GM18907 (cell line): ENCODE data around the gene AUTS2.

Experiments used
- ATAC-seq: cut with Tn5 transposase; IDR thresholded peaks from one replicate; pipeline ENCODE4 v1.9.1; 2021; ENCODE audit warnings: mild to moderate bottlenecking, moderate library complexity; ENCODE audit not compliant: unreplicated experiment

AUTS2 gene

DNA sequence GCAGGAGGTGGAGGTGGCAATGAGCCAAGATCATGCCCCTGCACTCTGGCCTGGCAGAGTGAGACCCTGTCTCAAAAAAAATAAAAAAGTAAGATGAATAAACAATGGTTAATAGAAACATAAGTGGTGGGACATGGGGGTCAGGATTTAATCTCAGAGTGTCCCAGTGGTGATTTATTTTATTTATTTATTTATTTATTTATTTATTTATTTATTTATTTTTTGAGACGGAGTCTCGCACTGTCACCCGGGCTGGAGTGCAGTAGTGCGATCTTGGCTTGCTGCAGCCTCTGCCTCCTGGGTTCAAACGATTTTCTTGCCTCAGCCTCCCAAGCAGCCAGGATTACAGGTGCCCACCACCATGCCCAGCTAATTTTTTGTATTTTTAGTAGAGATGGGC, 1051.0 kb downstream of the AUTS2 start:
- no peak for ATAC-seq

DNA sequence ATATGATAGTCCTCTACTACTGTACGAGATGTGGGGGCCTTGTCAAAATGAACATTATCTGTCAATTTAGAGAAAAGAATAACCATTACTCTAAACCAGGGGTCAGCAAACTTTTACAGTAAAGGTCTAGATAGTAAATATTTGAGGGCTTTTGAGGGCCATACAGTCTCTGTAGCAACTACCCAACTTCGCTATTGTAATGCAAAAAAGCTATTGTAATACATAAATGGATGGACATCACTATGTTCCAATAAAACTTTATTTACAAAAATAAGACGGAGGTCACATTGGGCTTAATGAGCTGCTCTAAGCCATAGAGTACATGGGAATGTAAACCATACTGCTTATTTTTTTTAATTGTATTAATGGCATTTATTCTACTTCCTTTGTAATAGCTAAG, 1055.9 kb downstream of the AUTS2 start:
- ATAC-seq = no peak

GRCh38 chr7:70654979-70655378, 1056.7 kb downstream of the AUTS2 start:
- ATAC-seq = no peak

DNA sequence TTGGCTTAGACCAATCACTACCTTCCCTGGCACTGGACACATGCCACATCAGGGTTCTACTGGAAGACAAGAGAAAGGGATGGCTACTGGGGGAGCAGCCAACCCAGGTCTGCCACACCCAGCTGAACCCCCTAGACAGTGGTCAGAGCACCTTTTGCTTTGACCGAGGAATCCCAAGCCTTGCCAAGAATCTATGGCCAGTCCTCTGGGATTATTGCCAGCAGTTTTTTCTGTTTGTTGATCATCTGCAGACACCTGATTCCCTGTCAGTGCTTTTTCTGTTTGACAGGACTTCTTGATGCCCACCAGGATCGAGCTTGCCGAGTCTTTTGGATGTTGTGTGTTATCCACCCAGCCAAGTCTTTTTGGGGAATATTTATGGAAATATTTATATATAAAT, 1057.4 kb downstream of the AUTS2 start:
- no peak for ATAC-seq

DNA sequence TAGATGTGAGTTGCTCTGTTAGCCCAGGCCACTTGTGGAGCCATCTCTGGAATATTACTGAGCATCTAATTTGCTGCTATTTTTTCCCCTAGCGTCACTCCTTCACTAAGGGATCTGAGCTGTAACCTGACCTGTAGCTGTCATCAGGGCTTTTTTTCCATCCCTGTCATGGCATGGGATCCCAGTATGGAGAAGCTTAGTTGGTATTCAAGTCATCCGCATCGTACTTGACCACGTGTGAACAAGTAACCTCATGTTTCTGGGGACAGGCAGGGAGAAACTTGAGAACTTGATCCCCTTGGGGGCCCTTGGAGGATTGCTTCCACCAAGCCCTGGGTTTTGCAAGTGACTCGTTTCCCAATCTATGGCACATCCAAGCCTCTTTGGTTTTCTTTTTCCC, 1059.3 kb downstream of the AUTS2 start:
- no peak for ATAC-seq

DNA sequence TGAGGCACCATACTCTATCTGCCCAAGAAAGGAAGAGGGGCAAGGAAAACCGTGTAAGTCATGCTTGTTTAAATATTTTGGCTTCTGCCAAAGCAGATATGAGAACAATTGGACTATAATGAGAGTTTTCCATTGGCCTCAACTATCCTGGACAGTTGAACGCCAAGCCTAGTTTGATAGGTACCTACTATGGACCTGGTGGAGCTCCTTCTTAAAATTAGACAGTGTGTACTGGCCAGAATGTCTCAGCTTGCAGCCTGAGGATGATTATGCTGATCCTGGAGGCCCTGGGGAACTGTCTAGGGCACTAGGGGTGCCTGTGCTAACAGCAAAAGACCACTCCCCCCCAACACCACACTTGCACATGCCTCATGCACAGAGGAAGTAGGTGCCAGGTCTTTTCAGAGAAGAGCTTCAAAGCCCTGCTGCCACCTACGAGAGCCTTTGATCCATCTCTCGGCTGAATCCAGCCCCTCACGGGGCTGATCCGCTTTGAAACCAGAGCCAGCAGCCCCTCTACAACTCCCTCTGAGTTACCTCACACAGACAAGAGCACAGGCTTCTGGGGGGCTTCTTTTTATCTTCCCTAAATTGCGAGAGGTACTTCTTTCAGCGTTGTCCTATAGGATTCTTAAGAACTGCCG, 1059.8 kb downstream of the AUTS2 start:
- ATAC-seq = no peak

DNA sequence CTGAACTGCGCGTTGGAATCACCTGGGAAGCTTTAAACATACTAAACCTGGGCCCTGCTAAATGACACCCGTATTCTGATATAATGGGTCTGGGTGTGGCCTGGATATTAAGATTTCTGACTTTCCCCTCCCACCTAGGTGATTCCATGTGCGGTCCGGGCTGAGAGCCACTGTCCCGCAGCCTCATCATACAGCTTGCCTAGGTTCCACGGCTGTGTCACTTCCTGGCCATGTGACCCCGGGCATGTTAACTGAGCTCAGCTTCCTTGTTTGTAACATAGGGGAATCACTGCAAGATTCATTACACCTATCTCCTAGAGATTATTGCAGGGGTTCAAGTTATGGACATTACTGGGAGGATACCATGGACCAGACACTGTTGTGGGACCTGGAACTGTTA, 1061.0 kb downstream of the AUTS2 start:
- no peak for ATAC-seq

DNA sequence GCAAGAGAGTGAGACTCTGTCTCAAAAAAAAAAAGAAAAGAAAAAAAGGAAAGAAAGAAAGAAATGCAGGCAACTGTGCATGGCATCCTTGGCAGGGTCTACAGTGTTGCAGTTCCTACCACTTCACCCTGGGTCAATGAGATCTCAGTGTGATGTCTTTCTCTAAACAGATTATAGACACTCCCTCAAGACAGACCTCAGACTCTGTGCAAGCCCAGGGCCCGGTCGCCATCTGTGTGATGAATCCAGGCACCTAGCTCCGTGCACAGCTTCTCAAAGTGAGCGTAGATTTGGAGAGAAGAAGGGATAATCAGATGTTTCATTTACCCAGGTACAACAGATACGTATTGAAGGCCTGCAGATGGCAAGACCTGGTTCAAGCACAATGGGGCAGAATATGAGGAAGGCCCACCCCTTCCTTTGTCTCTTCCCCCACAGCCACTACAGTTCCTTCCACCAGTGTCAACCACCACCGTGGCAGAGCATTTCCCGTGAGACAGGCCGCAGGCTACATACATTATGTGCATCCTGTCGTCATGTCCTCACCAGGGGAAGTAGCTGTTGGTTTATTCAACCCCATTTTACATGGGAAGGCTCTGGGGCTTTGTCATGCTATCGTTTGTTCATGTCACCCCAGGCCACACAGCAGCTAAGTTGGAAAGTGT, 1062.0 kb downstream of the AUTS2 start:
- ATAC-seq = no peak

DNA sequence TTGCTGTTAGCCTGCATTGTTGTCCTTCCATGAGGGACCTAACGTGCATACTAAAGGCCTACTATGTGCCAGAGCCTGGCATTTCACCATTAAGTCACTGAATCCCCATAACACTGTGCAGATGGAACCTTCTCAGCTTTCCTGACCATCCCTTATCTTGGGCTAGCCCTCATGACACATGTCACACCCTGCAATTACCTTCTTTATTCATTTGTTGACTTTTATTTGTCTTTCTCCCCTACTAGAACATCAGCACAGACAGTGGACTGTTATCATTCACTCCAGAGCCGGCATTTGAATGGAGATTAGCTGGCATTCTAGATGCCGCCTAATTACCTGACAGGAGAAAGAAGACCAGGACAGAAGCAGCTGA, 1062.5 kb downstream of the AUTS2 start:
- ATAC-seq = no peak

- no peak for ATAC-seq
Observed at GRCh38 chr7:70663680-70664079, 1065.4 kb downstream of the AUTS2 start.

DNA sequence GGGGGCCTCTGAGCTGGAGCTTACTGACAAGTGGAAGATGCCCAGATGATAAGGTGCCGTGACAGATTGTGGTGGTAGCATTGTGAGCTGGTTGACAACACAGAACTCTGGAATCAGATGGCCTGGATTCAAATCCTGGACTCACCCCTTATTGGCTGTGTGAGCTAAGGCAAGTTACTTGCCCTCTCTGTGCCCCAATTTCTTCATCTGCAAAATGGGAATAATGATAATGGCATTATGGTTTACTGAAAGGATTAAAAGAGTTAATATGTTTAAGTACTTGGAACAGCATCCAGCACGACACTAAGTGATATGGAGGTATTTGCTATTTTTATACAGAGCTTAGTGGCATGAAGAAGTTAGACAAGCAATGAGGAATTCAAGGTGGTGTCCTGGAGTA, 1067.7 kb downstream of the AUTS2 start:
- ATAC-seq = no peak

DNA sequence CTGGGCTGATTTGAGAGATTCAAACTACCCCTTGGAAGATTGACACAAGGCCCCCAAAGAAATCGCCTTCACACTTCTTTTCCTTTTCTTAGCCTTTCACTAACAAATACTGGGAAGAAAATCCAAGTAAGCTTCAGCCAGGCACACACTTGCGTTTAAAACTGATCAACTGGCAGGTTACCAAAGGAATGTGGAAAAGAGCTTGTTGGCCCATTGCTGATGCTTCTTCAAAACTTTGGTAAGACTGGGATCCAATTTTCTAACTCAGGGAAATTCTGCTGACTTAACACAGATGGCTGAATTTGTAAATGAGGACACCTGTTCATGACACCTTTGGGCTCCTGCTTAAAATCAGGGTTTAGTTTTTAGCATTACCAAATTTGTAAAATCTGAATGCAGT, 1069.1 kb downstream of the AUTS2 start:
- no peak for ATAC-seq

DNA sequence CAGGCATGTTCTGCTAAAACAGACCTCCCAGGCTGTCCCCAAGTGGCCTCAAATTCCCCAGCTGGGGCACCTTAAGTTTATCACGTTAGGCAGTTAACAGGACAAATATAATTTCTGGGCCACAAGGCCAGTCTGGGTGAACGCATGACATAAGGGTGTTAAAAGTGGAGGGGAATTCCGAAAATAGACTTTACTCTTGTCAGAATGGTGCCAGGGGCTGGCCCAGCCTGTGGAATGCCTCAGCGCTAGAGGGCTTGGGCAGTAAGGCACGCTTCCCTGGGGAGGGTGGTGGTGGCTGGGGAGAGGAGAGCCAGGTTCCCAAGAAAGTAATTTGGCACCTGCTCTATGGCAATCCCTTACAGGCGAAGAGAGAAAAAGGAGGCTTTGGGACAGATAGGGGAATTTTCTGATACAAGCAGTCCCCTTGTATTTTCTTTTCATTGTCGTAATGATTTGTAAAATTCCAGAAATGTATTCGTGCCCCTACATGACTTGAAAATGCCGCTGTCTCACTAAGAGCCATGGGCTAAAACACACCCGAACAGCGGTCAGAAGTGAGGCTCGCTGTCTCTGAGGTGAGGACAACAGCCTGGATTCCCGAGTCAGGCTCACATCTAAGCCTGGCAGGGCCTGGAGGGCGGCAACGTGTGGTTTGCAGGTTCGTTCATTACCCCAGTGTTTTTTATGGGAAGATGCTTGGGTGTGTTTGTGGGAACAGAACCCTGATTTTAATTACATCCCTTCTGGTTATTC, 1070.5 kb downstream of the AUTS2 start:
- ATAC-seq = no peak

DNA sequence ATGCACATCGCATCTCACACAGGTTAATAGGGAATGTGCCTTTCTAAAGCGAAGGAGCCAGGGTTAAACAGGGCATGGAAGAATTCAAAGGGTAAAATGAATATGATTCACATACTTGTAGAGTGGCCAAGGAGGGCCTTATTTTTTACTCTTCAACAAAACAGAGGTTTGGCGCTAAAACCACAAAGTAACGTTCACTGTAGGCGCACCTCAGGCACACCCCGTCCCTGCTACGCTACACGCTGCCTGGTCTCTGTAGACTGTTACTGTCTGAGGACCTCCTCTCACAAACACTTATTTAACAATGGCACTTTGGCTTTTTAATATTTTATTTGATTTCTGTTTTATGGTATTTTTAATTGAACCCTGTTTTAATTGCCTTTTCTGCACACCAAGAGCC, 1071.6 kb downstream of the AUTS2 start:
- no peak for ATAC-seq

- no peak for ATAC-seq
Observed at GRCh38 chr7:70670288-70670687, 1072.0 kb downstream of the AUTS2 start.

GRCh38 chr7:70673778-70674570, 1075.7 kb downstream of the AUTS2 start:
- ATAC-seq = no peak

DNA sequence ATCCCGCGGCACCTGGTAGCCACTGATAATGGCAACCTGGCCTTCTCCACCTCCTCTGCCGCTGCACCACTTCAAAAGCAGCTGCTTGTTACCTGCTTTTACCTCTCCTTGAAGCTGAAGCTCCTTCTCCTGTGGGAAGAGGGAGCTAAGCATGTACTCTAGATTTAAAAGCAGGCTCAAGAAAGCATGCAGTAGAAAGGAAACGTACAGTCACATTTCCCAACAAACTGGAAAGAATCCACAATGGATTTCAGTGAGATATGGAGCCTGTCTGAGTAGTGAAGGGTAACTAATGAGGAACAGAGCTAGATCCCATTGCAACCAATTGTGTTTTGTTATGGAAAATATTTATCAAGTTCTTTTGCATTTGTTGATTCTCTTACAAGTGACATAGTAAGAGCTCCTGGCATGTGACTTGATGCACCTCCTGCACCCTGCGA, 1076.3 kb downstream of the AUTS2 start:
- ATAC-seq = no peak

- ATAC-seq = no peak
Observed at GRCh38 chr7:70676243-70676642, 1078.0 kb downstream of the AUTS2 start.

DNA sequence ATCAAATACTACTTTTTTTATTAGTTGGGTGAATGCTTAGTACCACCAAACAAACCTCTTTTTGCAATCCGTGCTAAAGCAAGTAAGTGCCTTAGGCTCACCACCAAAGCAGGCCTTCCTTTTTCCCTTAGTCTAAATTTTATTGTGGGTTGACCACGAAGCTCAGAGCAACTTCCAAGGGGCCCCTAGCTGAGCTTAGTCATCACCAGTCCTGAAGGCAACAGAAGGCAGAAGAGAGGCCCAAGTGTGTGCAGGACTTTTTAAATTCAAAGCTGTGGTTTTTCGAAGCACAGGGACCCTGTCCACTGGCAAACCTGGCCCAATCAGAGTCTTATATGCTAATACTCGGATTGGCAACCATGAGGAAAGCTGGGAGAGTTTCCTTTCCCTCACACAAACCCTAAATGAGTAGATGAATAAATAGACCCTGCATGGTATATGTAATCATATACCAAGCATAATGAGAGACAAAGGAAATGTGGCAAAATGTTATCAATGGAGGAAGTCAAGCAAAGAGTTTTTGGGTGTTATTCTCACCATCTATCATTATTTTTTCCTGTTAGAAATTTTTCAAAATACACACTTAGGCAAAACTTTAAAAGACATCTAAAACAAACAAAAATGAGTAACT, 1080.5 kb downstream of the AUTS2 start:
- no peak for ATAC-seq

- ATAC-seq = no peak
Observed at GRCh38 chr7:70679661-70680060, 1081.4 kb downstream of the AUTS2 start.

DNA sequence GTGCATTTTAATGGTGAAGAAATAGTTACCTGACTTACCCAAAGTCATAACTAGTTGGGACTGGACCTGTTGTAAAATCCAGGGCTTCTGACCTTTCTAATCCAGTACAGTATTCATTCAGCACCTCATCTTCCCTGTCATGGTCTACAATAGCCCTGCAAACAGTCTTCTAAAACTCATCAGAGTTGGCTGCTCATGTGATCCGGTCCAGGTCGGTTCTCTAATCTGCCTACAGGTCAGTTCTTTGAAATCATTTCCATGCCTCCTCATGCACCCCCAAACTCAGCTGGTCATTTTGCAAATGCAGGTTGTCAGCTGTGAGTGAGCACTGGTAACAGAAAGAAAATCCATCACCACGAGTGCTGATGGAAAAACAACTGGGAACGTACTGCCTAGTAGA, 1082.0 kb downstream of the AUTS2 start:
- ATAC-seq = no peak
